CD4-positive, CD25-positive, alpha-beta regulatory T cell (primary cell): Measurements from ENCODE around the gene BASP1. TPM values are rescaled to one million over a fixed set of nuclear protein-coding genes. Genes with fewer than 3 reads are reported as not detected.

ENCODE experiments used
- ATAC-seq, 2 donors: fragments of 150-1000 bp; cut with Tn5 transposase; one replicate each; pipeline ENCODE4 v1.10.0; 2021; ENCODE audit warnings: low read depth in 2 of 2, moderate number of reproducible peaks in 2 of 2, moderate library complexity in 1 of 2
- DNase-seq, 3 donors: peaks; one replicate each; pipeline versions ENCODE4 v3.0.0 to v3.0.0-alpha.2; 2012 to 2022; ENCODE audit warnings: mixed read lengths in 1 of 3
- H3K27ac ChIP-seq: one replicate; pipeline ENCODE4 v1.7.0; 2013; ENCODE audit warnings: mild to moderate bottlenecking, low read length; ENCODE audit not compliant: insufficient read depth, poor library complexity, severe bottlenecking
- H3K27me3 ChIP-seq: one replicate; pipeline ENCODE4 v1.7.0; 2013; ENCODE audit warnings: low read length; ENCODE audit not compliant: control insufficient read depth, insufficient read depth
- H3K36me3 ChIP-seq: one replicate; pipeline ENCODE4 v1.7.0; 2013; ENCODE audit warnings: mild to moderate bottlenecking, low read length, moderate library complexity; ENCODE audit not compliant: control insufficient read depth, insufficient read depth
- H3K4me1 ChIP-seq: 2 replicates; pipeline ENCODE4 v1.7.0; 2013; ENCODE audit warnings: mild to moderate bottlenecking, low read length; ENCODE audit not compliant: insufficient read depth, control insufficient read depth, poor library complexity, severe bottlenecking
- H3K4me3 ChIP-seq: one replicate; pipeline ENCODE4 v1.7.0; 2013; ENCODE audit warnings: low read depth, mild to moderate bottlenecking, low read length, moderate library complexity
- H3K9me3 ChIP-seq, 2 experiments: 1 replicate in 1 of 2; 2 replicates in 1 of 2; pipeline ENCODE4 v1.7.0; 2013; ENCODE audit warnings: low read length in 2 of 2, mild to moderate bottlenecking in 1 of 2, moderate library complexity in 1 of 2; ENCODE audit not compliant: control insufficient read depth in 2 of 2
- H3K27ac Mint-ChIP-seq, 3 donors: one replicate each; pipeline ENCODE4 v1.8.0; 2020 to 2022; ENCODE audit warnings: mild to moderate bottlenecking in 3 of 3, mixed read lengths in 3 of 3, moderate library complexity in 2 of 3
- H3K27me3 Mint-ChIP-seq: one replicate; pipeline ENCODE4 v1.8.0; 2022; ENCODE audit warnings: mild to moderate bottlenecking, mixed read lengths
- H3K36me3 Mint-ChIP-seq: one replicate; pipeline ENCODE4 v1.8.0; 2020; ENCODE audit warnings: mixed read lengths
- H3K4me1 Mint-ChIP-seq, 4 donors: one replicate each; pipeline ENCODE4 v1.8.0; 2020 to 2022; ENCODE audit warnings: mixed read lengths in 4 of 4, mild to moderate bottlenecking in 1 of 4
- H3K4me3 Mint-ChIP-seq, 4 donors: one replicate each; pipeline ENCODE4 v1.8.0; 2020 to 2022; ENCODE audit warnings: mild to moderate bottlenecking in 4 of 4, mixed read lengths in 4 of 4, moderate library complexity in 3 of 4
- H3K9me3 Mint-ChIP-seq, 7 donors: one replicate each; pipeline ENCODE4 v1.8.0; 2020 to 2022; ENCODE audit warnings: mixed read lengths in 7 of 7, mild to moderate bottlenecking in 3 of 7, moderate library complexity in 2 of 7
- polyA plus RNA-seq, 4 donors: library from polyadenylated mRNA; unstranded; fragments of 300-500 nt; fragmentation: Illumina TruSeq; gene quantifications; one replicate each; pipeline ENCODE4 v1.2.3, GENCODE V29; 2021
- total RNA-seq: library from RNA; stranded (reverse); gene quantifications from one replicate; pipeline ENCODE4 v1.2.3, GENCODE V29; 2022

BASP1 gene
- total RNA-seq (1.6 TPM), polyA plus RNA-seq (1 to 10 TPM in 3 of 4 donors, under 1 TPM in 1; 0.51 to 2.8 (median 1.8) TPM)

GRCh38 chr5:17217493-17218352 is at the start of gene BASP1:
Gene BASP1 (plus strand): TSS chr5:17217631. CDS start chr5:17275217, 57,586 bp downstream.
- peaks cover 15% of the 10 kb centered on the region for H3K27me3 ChIP-seq
- H3K4me3 ChIP-seq = no peak within 1 kb of the TSS
- DNase-seq (peak; percentile 15 to 32 (median 31)), ATAC-seq (peak; percentile 28 to 40)
- H3K4me1 ChIP-seq = peaks cover 8% of the 10 kb centered on the region
- H3K36me3 Mint-ChIP-seq = no peaks in the 10 kb centered on the region
- peak within 1 kb of the TSS in 3 of 4 donors; percentile 45 to 84 (median 73) for H3K4me3 Mint-ChIP-seq
- no peak within 1 kb of the TSS for H3K27ac ChIP-seq
- peaks cover 31% of the 10 kb centered on the region for H3K27me3 Mint-ChIP-seq
- H3K9me3 ChIP-seq = no peaks in the 10 kb centered on the region
- no peak within 1 kb of the TSS for H3K27ac Mint-ChIP-seq
- peaks cover 0 to 22% (median 1%) of the 10 kb centered on the region in 4 donors for H3K4me1 Mint-ChIP-seq
- H3K9me3 Mint-ChIP-seq = peaks cover 0 to 4% (median 0%) of the 10 kb centered on the region in 7 donors
- no peaks in the 10 kb centered on the region for H3K36me3 ChIP-seq

GRCh38 chr5:17169507-17169906 is 47.9 kb upstream of the BASP1 start:
- no peak for ATAC-seq
- no peaks in the 10 kb centered on the region for H3K27me3 Mint-ChIP-seq
- no peak for DNase-seq
- Histone ChIP-seq H3K4me1 (no peaks in the 10 kb centered on the region), H3K27me3 (no peaks in the 10 kb centered on the region), H3K9me3 (no peaks in the 10 kb centered on the region), H3K27ac (no peak overlapping the region), H3K36me3 (no peaks in the 10 kb centered on the region), H3K4me3 (no peak overlapping the region)
- no peak overlapping the region for H3K27ac Mint-ChIP-seq
- H3K4me3 Mint-ChIP-seq = no peak overlapping the region
- peaks cover 0 to 2% (median 0%) of the 10 kb centered on the region in 7 donors for H3K9me3 Mint-ChIP-seq
- H3K36me3 Mint-ChIP-seq = no peaks in the 10 kb centered on the region
- no peaks in the 10 kb centered on the region for H3K4me1 Mint-ChIP-seq

- peaks cover 0 to 5% (median 0%) of the 10 kb centered on the region in 7 donors for H3K9me3 Mint-ChIP-seq
- Histone ChIP-seq H3K27me3 (no peaks in the 10 kb centered on the region), H3K4me1 (no peaks in the 10 kb centered on the region), H3K27ac (no peak overlapping the region), H3K36me3 (no peaks in the 10 kb centered on the region), H3K4me3 (no peak overlapping the region), H3K9me3 (no peaks in the 10 kb centered on the region)
- no peaks in the 10 kb centered on the region for H3K27me3 Mint-ChIP-seq
- H3K36me3 Mint-ChIP-seq = no peaks in the 10 kb centered on the region
- H3K27ac Mint-ChIP-seq = no peak overlapping the region
- no peak overlapping the region for H3K4me3 Mint-ChIP-seq
- H3K4me1 Mint-ChIP-seq = no peaks in the 10 kb centered on the region
- ATAC-seq (no peak), DNase-seq (no peak)
Measured at GRCh38 chr5:17172791-17173190, 44.6 kb upstream of the BASP1 start.

GRCh38 chr5:17174965-17175364 is 42.5 kb upstream of the BASP1 start:
- no peak overlapping the region for H3K4me3 Mint-ChIP-seq
- H3K4me3 ChIP-seq = no peak overlapping the region
- no peak overlapping the region for H3K27ac ChIP-seq
- peaks cover 0 to 2% (median 0%) of the 10 kb centered on the region in 7 donors for H3K9me3 Mint-ChIP-seq
- DNase-seq (no peak), ATAC-seq (no peak)
- no peak overlapping the region for H3K27ac Mint-ChIP-seq
- no peaks in the 10 kb centered on the region for H3K9me3 ChIP-seq
- no peaks in the 10 kb centered on the region for H3K27me3 Mint-ChIP-seq
- H3K36me3 ChIP-seq = no peaks in the 10 kb centered on the region
- H3K27me3 ChIP-seq = no peaks in the 10 kb centered on the region
- H3K36me3 Mint-ChIP-seq = no peaks in the 10 kb centered on the region
- H3K4me1 Mint-ChIP-seq = no peaks in the 10 kb centered on the region
- no peaks in the 10 kb centered on the region for H3K4me1 ChIP-seq

GRCh38 chr5:17177501-17178372 is 39.7 kb upstream of the BASP1 start:
- DNase-seq = no peak
- H3K4me3 Mint-ChIP-seq = no peak overlapping the region
- H3K4me3 ChIP-seq = no peak overlapping the region
- no peaks in the 10 kb centered on the region for H3K36me3 Mint-ChIP-seq
- no peak overlapping the region for H3K27ac Mint-ChIP-seq
- H3K27me3 ChIP-seq = no peaks in the 10 kb centered on the region
- H3K9me3 ChIP-seq = no peaks in the 10 kb centered on the region
- ATAC-seq = no peak
- no peaks in the 10 kb centered on the region for H3K4me1 ChIP-seq
- no peaks in the 10 kb centered on the region for H3K36me3 ChIP-seq
- no peaks in the 10 kb centered on the region for H3K27me3 Mint-ChIP-seq
- H3K27ac ChIP-seq = no peak overlapping the region
- peaks cover 0 to 2% (median 0%) of the 10 kb centered on the region in 7 donors for H3K9me3 Mint-ChIP-seq
- no peaks in the 10 kb centered on the region for H3K4me1 Mint-ChIP-seq

GRCh38 chr5:17178373-17178675 is 39.1 kb upstream of the BASP1 start:
- Histone ChIP-seq H3K4me1 (no peaks in the 10 kb centered on the region), H3K27ac (no peak overlapping the region), H3K27me3 (no peaks in the 10 kb centered on the region), H3K9me3 (no peaks in the 10 kb centered on the region), H3K36me3 (no peaks in the 10 kb centered on the region), H3K4me3 (no peak overlapping the region)
- DNase-seq = no peak
- Mint-ChIP-seq H3K4me1 (no peaks in the 10 kb centered on the region), H3K4me3 (no peak overlapping the region), H3K36me3 (no peaks in the 10 kb centered on the region), H3K27ac (no peak overlapping the region), H3K9me3 (peaks cover 0 to 2% (median 0%) of the 10 kb centered on the region in 7 donors), H3K27me3 (no peaks in the 10 kb centered on the region)
- ATAC-seq = no peak

- H3K4me3 ChIP-seq = no peak overlapping the region
- Mint-ChIP-seq H3K4me1 (no peaks in the 10 kb centered on the region), H3K27me3 (no peaks in the 10 kb centered on the region), H3K27ac (no peak overlapping the region), H3K36me3 (no peaks in the 10 kb centered on the region), H3K4me3 (no peak overlapping the region), H3K9me3 (peaks cover 0 to 2% (median 0%) of the 10 kb centered on the region in 7 donors)
- no peak overlapping the region for H3K27ac ChIP-seq
- no peak for DNase-seq
- no peaks in the 10 kb centered on the region for H3K27me3 ChIP-seq
- ATAC-seq = no peak
- no peaks in the 10 kb centered on the region for H3K4me1 ChIP-seq
- no peaks in the 10 kb centered on the region for H3K9me3 ChIP-seq
- no peaks in the 10 kb centered on the region for H3K36me3 ChIP-seq
Measured at GRCh38 chr5:17180330-17180843, 37.0 kb upstream of the BASP1 start.
